ENCODE measurements around the gene ZNF594. TPM values are rescaled to one million over a fixed set of nuclear protein-coding genes. Genes with fewer than 3 reads are reported as not detected.

Gene ZNF594
- total RNA-seq, 1 experiment from 2014 or later, result 12.5 TPM

DNA sequence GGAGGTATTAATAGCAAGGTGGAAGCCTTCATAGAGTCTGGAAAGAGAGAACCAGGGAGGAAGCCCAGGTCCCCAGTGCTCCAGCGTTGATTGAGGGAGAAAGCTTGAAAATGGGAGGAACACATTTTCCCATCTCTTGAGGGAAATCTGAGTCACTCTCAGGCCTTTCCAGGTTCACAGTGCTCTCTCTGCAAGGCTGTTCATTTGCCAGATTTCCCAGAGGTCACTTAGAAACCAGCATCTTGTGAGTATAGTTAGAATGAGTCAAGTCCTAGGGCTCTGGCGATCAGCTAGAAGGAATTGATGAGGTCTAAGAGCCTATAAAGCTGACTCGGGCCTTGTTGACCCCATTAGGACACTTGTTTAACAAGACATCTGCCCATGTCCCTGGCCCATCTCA, 17.7 kb upstream of the ZNF594 start:
- no CpG with 5 or more reads among the region's 3 CpGs for WGBS (ENCODE audit: extremely low coverage, insufficient read length, low lambda C conversion rate)
- no peak overlapping the region for H3K27ac Mint-ChIP-seq
- H3K4me3 Mint-ChIP-seq, result no peak overlapping the region

More for the DNA sequence above, 17.7 kb upstream of the ZNF594 start:
- Histone ChIP-seq H3K56ac (ENCODE audit: insufficient read length, low read depth, low read length) (no peak overlapping the region), H2BK12ac (ENCODE audit: insufficient read length, low read depth, low read length) (no peak overlapping the region), H3K4me1 (ENCODE audit: insufficient read depth, low read length) (no peaks in the 10 kb centered on the region), H3K9me3 (ENCODE audit: control insufficient read depth, low read depth, low read length) (no peaks in the 10 kb centered on the region), H2BK15ac (ENCODE audit: low read depth, low read length) (no peak overlapping the region), H3K18ac (ENCODE audit: insufficient read length, low read depth, low read length) (no peak overlapping the region), H3K79me2 (ENCODE audit: insufficient read depth, low read length) (no peaks in the 10 kb centered on the region), H4K91ac (ENCODE audit: insufficient read length, low read depth, low read length) (no peak overlapping the region), H3K4ac (ENCODE audit: low read depth, low read length) (no peak overlapping the region), H2AFZ (ENCODE audit: low read length) (no peak overlapping the region), H3K79me1 (ENCODE audit: insufficient read depth, low read depth, low read length, poor library complexity, severe bottlenecking) (no peaks in the 10 kb centered on the region), H2BK20ac (ENCODE audit: low read depth, low read length, poor library complexity, severe bottlenecking) (no peak overlapping the region), H2BK5ac (ENCODE audit: insufficient read length, low read length) (no peak overlapping the region), H3K9ac (ENCODE audit: extremely low read depth, insufficient read length, low read length) (no peak overlapping the region), H2AK5ac (ENCODE audit: insufficient read length, low read length) (no peak overlapping the region), H4K20me1 (ENCODE audit: control insufficient read depth, insufficient read depth, insufficient read length) (no peaks in the 10 kb centered on the region), H4K8ac (replicated peaks; ENCODE audit: insufficient read length, low read depth, low read length) (no peak overlapping the region), H3K23ac (ENCODE audit: insufficient read length, low read depth, low read length) (no peak overlapping the region), H4K5ac (ENCODE audit: insufficient read length, low read depth, low read length) (no peak overlapping the region), H2BK120ac (ENCODE audit: low read depth, low read length, poor library complexity, severe bottlenecking) (no peak overlapping the region), H3K27ac (ENCODE audit: insufficient read length, low read depth, low read length) (no peak overlapping the region), H3K23me2 (ENCODE audit: insufficient read length, low read depth, low read length, poor library complexity, severe bottlenecking) (no peaks in the 10 kb centered on the region), H3K14ac (ENCODE audit: insufficient read depth, low read length) (no peak overlapping the region), H3K27me3 (ENCODE audit: insufficient read depth, low read length) (no peaks in the 10 kb centered on the region), H3T11ph (ENCODE audit: low read length) (no peak overlapping the region), H3K4me2 (ENCODE audit: insufficient read depth, insufficient read length, low read length) (no peak overlapping the region)
- H3K27me3 Mint-ChIP-seq (ENCODE audit: low read depth), result peaks cover 2% of the 10 kb centered on the region
- no peak for DNase-seq
- TF ChIP-seq, protein P1, sequence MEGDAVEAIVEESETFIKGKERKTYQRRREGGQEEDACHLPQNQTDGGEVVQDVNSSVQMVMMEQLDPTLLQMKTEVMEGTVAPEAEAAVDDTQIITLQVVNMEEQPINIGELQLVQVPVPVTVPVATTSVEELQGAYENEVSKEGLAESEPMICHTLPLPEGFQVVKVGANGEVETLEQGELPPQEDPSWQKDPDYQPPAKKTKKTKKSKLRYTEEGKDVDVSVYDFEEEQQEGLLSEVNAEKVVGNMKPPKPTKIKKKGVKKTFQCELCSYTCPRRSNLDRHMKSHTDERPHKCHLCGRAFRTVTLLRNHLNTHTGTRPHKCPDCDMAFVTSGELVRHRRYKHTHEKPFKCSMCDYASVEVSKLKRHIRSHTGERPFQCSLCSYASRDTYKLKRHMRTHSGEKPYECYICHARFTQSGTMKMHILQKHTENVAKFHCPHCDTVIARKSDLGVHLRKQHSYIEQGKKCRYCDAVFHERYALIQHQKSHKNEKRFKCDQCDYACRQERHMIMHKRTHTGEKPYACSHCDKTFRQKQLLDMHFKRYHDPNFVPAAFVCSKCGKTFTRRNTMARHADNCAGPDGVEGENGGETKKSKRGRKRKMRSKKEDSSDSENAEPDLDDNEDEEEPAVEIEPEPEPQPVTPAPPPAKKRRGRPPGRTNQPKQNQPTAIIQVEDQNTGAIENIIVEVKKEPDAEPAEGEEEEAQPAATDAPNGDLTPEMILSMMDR (conservative IDR thresholded peaks at IDR 0.05), result no peak
- H3K9me3 Mint-ChIP-seq, result no peaks in the 10 kb centered on the region
- H3K4me1 Mint-ChIP-seq, result no peaks in the 10 kb centered on the region
- H3K36me3 Mint-ChIP-seq (ENCODE audit: insufficient read depth in 1 of 3, low read depth in 3 of 3), result no peaks in the 10 kb centered on the region; a peak in 1 of 7 replicates

All from H9 (cell line).